Neuronal stem cell (in vitro differentiated cells): Measurements from ENCODE around the gene APOBEC3C.
"Not testable (repeated sequence)": the region's sequence is repeated elsewhere in the genome, so short reads cannot be mapped to it uniquely, and the experiment has no call there.

Experiments
- DNase-seq: peaks from one replicate; pipeline ENCODE4 v3.0.0-alpha.2; 2013; ENCODE audit warnings: low spot score
- H2AFZ ChIP-seq: one replicate; pipeline ENCODE4 v1.6.1; 2013; ENCODE audit warnings: mild to moderate bottlenecking, low read length, inconsistent platforms
- H2AK5ac ChIP-seq: 2 replicates; pipeline ENCODE4 v1.6.1; 2013; ENCODE audit warnings: low read depth, mild to moderate bottlenecking, inconsistent platforms, low read length, moderate library complexity, mixed read lengths
- H2BK120ac ChIP-seq: 2 replicates; pipeline ENCODE4 v1.6.1; 2013; ENCODE audit warnings: low read depth, mild to moderate bottlenecking, inconsistent platforms, low read length, moderate library complexity, mixed read lengths
- H2BK12ac ChIP-seq: one replicate; pipeline ENCODE4 v1.6.1; 2013; ENCODE audit warnings: low read length, inconsistent platforms
- H2BK15ac ChIP-seq: 2 replicates; pipeline ENCODE4 v1.6.1; 2013; ENCODE audit warnings: mild to moderate bottlenecking, low read length, inconsistent platforms, mixed read lengths
- H2BK5ac ChIP-seq: one replicate; pipeline ENCODE4 v1.6.1; 2013; ENCODE audit warnings: inconsistent platforms, mild to moderate bottlenecking, low read length, moderate library complexity
- H3K14ac ChIP-seq: one replicate; pipeline ENCODE4 v1.6.1; 2013; ENCODE audit warnings: low read length, inconsistent platforms
- H3K18ac ChIP-seq: 2 replicates; pipeline ENCODE4 v1.6.1; 2013; ENCODE audit warnings: low read length, inconsistent platforms
- H3K23ac ChIP-seq: 2 replicates; pipeline ENCODE4 v1.6.1; 2013; ENCODE audit warnings: low read depth, mild to moderate bottlenecking, mixed read lengths, low read length, inconsistent platforms; ENCODE audit not compliant: poor library complexity
- H3K27ac ChIP-seq: replicated peaks from 3 replicates; pipeline ENCODE4 v1.5.1; 2013; ENCODE audit warnings: low read length, inconsistent platforms
- H3K27me3 ChIP-seq, 3 experiments: 2 replicates each; pipeline ENCODE4 v1.6.1; 2013; ENCODE audit warnings: low read length in 3 of 3, mild to moderate bottlenecking in 2 of 3, inconsistent platforms in 1 of 3, low read depth in 1 of 3, mixed read lengths in 1 of 3, moderate library complexity in 1 of 3; ENCODE audit not compliant: control insufficient read depth in 3 of 3, insufficient read depth in 3 of 3
- H3K36me3 ChIP-seq, 2 donors: replicated peaks in 1 of 2; 2 replicates each; pipeline ENCODE4 v1.6.1; 2013; ENCODE audit warnings: low read length in 2 of 2; ENCODE audit not compliant: control insufficient read depth in 2 of 2, insufficient read depth in 2 of 2
- H3K4ac ChIP-seq: 2 replicates; pipeline ENCODE4 v1.6.1; 2013; ENCODE audit warnings: inconsistent platforms, mild to moderate bottlenecking, low read length, moderate library complexity
- H3K4me1 ChIP-seq, 2 donors: 1 replicate in 1 of 2; 2 replicates in 1 of 2; pipeline ENCODE4 v1.6.1; 2013; ENCODE audit warnings: low read length in 2 of 2, low read depth in 1 of 2; ENCODE audit not compliant: control insufficient read depth in 2 of 2, insufficient read depth in 1 of 2
- H3K4me2 ChIP-seq: one replicate; pipeline ENCODE4 v1.6.1; 2013; ENCODE audit warnings: mild to moderate bottlenecking, low read length, inconsistent platforms; ENCODE audit not compliant: insufficient read depth, poor library complexity, severe bottlenecking
- H3K4me3 ChIP-seq, 2 donors: 2 replicates each; pipeline ENCODE4 v1.5.1; 2013; ENCODE audit warnings: low read length in 2 of 2, mild to moderate bottlenecking in 2 of 2, inconsistent platforms in 1 of 2, moderate library complexity in 1 of 2
- H3K79me1 ChIP-seq: one replicate; pipeline ENCODE4 v1.6.1; 2013; ENCODE audit warnings: low read depth, mild to moderate bottlenecking, inconsistent platforms, low read length, moderate library complexity
- H3K9ac ChIP-seq: one replicate; pipeline ENCODE4 v1.6.1; 2013; ENCODE audit warnings: mild to moderate bottlenecking, low read depth, low read length, inconsistent platforms; ENCODE audit not compliant: poor library complexity
- H3K9me3 ChIP-seq, 2 donors: replicated peaks in 1 of 2; 2 replicates each; pipeline versions ENCODE3 to v1.6.1; 2013; ENCODE audit warnings: low read length in 2 of 2, mild to moderate bottlenecking in 2 of 2, inconsistent platforms in 1 of 2, low read depth in 1 of 2, mixed read lengths in 1 of 2, moderate library complexity in 1 of 2; ENCODE audit not compliant: control insufficient read depth in 2 of 2, insufficient read depth in 1 of 2
- H4K8ac ChIP-seq: one replicate; pipeline ENCODE4 v1.6.1; 2013; ENCODE audit warnings: low read depth, mild to moderate bottlenecking, inconsistent platforms, low read length, moderate library complexity
- H4K91ac ChIP-seq: one replicate; pipeline ENCODE4 v1.6.1; 2013; ENCODE audit warnings: low read length, low read depth, mild to moderate bottlenecking, inconsistent platforms; ENCODE audit not compliant: poor library complexity
- WGBS, 2 donors: extraction: QIAGEN DNeasy Blood & Tissue Kit; methylation state at CpG; one replicate each; pipeline ENCODE4 v1.1.7; 2013; ENCODE audit warnings: missing lambda C conversion rate in 2 of 2, mixed read lengths in 1 of 2; ENCODE audit not compliant: insufficient read length in 2 of 2, insufficient replicate concordance in 1 of 2; ENCODE audit errors: extremely low coverage in 2 of 2; 5-methylcytosine and 5-hydroxymethylcytosine counted together

APOBEC3C gene

GRCh38 chr22:39055658-39056057 lies 41.6 kb downstream of the APOBEC3C start:
- Histone ChIP-seq H3K4me1 (no peaks in the 10 kb centered on the region), H3K27me3 (peaks cover 0 to 20% (median 0%) of the 10 kb centered on the region in 3 experiments), H2BK5ac (no peak overlapping the region), H4K91ac (no peak overlapping the region), H3K4me2 (no peak overlapping the region), H2BK12ac (no peak overlapping the region), H2AK5ac (no peak overlapping the region), H3K4ac (no peak overlapping the region), H2BK120ac (no peak overlapping the region), H4K8ac (no peak overlapping the region), H3K4me3 (no peak overlapping the region), H3K36me3 (no peaks in the 10 kb centered on the region), H2AFZ (no peak overlapping the region), H3K27ac (no peak overlapping the region), H2BK15ac (no peak overlapping the region), H3K9ac (no peak overlapping the region), H3K9me3 (peaks cover 3% of the 10 kb centered on the region in 2 donors), H3K14ac (no peak overlapping the region), H3K18ac (no peak overlapping the region), H3K23ac (no peak overlapping the region), H3K79me1 (peaks cover 2% of the 10 kb centered on the region)
- no CpG with 5 or more reads among the region's 11 CpGs for WGBS, 2 donors
- no peak for DNase-seq

GRCh38 chr22:39061290-39061689 lies 47.2 kb downstream of the APOBEC3C start:
- H3K4ac ChIP-seq, H2BK15ac ChIP-seq, H4K8ac ChIP-seq, H3K14ac ChIP-seq, H3K79me1 ChIP-seq, H3K4me1 ChIP-seq, H3K4me2 ChIP-seq, H3K4me3 ChIP-seq, H3K23ac ChIP-seq, H2BK120ac ChIP-seq, H3K9me3 ChIP-seq, H3K9ac ChIP-seq, H2BK12ac ChIP-seq, H4K91ac ChIP-seq, H3K27ac ChIP-seq, DNase-seq, H2AFZ ChIP-seq, H2AK5ac ChIP-seq, H3K18ac ChIP-seq, H2BK5ac ChIP-seq, H3K36me3 ChIP-seq: not testable (repeated sequence)
- no CpG with 5 or more reads among the region's 6 CpGs for WGBS, 2 donors
- peaks cover 0 to 34% (median 0%) of the 10 kb centered on the region in 3 experiments for H3K27me3 ChIP-seq

DNA sequence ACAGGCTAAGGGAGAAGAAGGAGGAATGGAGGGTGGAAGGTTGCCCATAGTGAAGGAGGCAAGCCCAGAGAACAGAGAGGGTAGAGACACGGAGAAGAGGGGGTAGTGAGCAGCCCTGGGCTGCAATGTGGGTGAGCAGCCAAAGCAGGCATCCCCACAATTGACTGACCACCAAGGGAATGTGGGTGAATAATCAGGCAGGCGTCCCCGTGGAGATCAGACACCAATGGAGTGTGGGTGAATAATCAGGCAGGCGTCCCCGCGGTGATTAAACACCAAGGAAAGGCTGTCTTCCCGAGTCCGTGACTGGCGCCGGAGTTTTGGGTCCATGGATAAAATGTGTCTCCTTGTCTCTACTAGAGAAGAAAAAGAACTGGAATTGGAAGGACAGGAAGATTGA lies 47.9 kb downstream of the APOBEC3C start:
- DNase-seq: not testable (repeated sequence)
- WGBS, 2 donors: no CpG with 5 or more reads among the region's 10 CpGs

GRCh38 chr22:39063904-39064303 lies 49.8 kb downstream of the APOBEC3C start:
- not testable (repeated sequence) for H4K8ac ChIP-seq, H3K14ac ChIP-seq, DNase-seq, H3K4me3 ChIP-seq, H2AFZ ChIP-seq, H3K27ac ChIP-seq, H2BK15ac ChIP-seq, H4K91ac ChIP-seq, H2BK12ac ChIP-seq, H3K4me1 ChIP-seq, H3K18ac ChIP-seq, H3K36me3 ChIP-seq, H3K9ac ChIP-seq, H3K4ac ChIP-seq, H2AK5ac ChIP-seq, H2BK5ac ChIP-seq, H3K4me2 ChIP-seq, H2BK120ac ChIP-seq, H3K79me1 ChIP-seq, H3K9me3 ChIP-seq, H3K23ac ChIP-seq
- H3K27me3 ChIP-seq: peaks cover 0 to 43% (median 0%) of the 10 kb centered on the region in 3 experiments
- no CpG with 5 or more reads among the region's 8 CpGs for WGBS, 2 donors

More for the DNA sequence above, 47.9 kb downstream of the APOBEC3C start:
- not testable (repeated sequence) for H2BK120ac ChIP-seq, H3K9me3 ChIP-seq, H3K4ac ChIP-seq, H4K8ac ChIP-seq, H3K27ac ChIP-seq, H2BK12ac ChIP-seq, H2BK5ac ChIP-seq, H3K36me3 ChIP-seq, H2AK5ac ChIP-seq, H2BK15ac ChIP-seq, H3K4me1 ChIP-seq, H3K14ac ChIP-seq, H3K4me2 ChIP-seq, H4K91ac ChIP-seq, H3K23ac ChIP-seq, H2AFZ ChIP-seq, H3K4me3 ChIP-seq, H3K79me1 ChIP-seq, H3K18ac ChIP-seq, H3K9ac ChIP-seq
- H3K27me3 ChIP-seq: peaks cover 0 to 40% (median 0%) of the 10 kb centered on the region in 3 experiments
